HEK293 (cell line): ENCODE results near the gene ARL6IP5.

ENCODE experiments used
- CTCF ChIA-PET: fragments of 350-600 bp; formaldehyde crosslinking; extraction: SDS; loops from one replicate; lab custom pipeline; 2021; ENCODE audit warnings: antibody characterized with exemption; lab: Yijun Ruan, JAX
- POLR2A ChIA-PET: fragments of 300-600 bp; formaldehyde crosslinking; extraction: SDS; loops from one replicate; lab custom pipeline; 2020; ENCODE audit warnings: antibody characterized with exemption, inconsistent platforms; lab: Yijun Ruan, JAX
- H3K27ac ChIP-seq: fragments of 200-500 bp; sonication (Bioruptor generic); 2 replicates; pipeline ENCODE4 v1.5.1; 2014; ENCODE audit warnings: low read depth, low read length, control low read depth, inconsistent platforms; ENCODE audit errors: extremely low read depth
- H3K36me3 ChIP-seq, 2 experiments: fragments of 200-500 bp in 1 of 2; sonication (Bioruptor generic) in 1 of 2; 1 replicate in 1 of 2; 2 replicates in 1 of 2; pipeline ENCODE4 v1.5.1; 2014 to 2017; ENCODE audit warnings: inconsistent platforms in 2 of 2, low read length in 2 of 2; ENCODE audit not compliant: control insufficient read depth in 2 of 2, insufficient read depth in 1 of 2
- H3K4me1 ChIP-seq: fragments of 200-500 bp; sonication (Bioruptor generic); 2 replicates; pipeline ENCODE4 v1.5.1; 2014; ENCODE audit warnings: mild to moderate bottlenecking, low read length, inconsistent platforms; ENCODE audit not compliant: control insufficient read depth, insufficient read depth
- H3K4me3 ChIP-seq: 2 replicates; pipeline ENCODE4 v1.5.1; 2011; ENCODE audit warnings: low read depth, mild to moderate bottlenecking, control low read depth, low read length, moderate library complexity
- H3K9me3 ChIP-seq: fragments of 200-500 bp; sonication (Bioruptor generic); 2 replicates; pipeline ENCODE4 v1.5.1; 2014; ENCODE audit warnings: low read depth, low read length, inconsistent platforms; ENCODE audit not compliant: control insufficient read depth, insufficient read depth
- CTCF ChIP-seq: fragments of 450-650 bp; formaldehyde crosslinking; IDR thresholded peaks from 2 replicates; pipeline ENCODE4 v1.5.1; 2016; ENCODE audit warnings: missing biosample characterization, missing genetic modification characterization
- MZF1 ChIP-seq: fragments of 450-650 bp; formaldehyde crosslinking; IDR thresholded peaks from 2 replicates; pipeline ENCODE4 v1.5.1; 2017; ENCODE audit warnings: missing biosample characterization, missing genetic modification characterization, borderline replicate concordance
- OSR2 ChIP-seq: fragments of 450-650 bp; formaldehyde crosslinking; IDR thresholded peaks from 2 replicates; pipeline ENCODE4 v1.5.1; 2016; ENCODE audit warnings: missing biosample characterization, missing genetic modification characterization
- TCF7L2 ChIP-seq: IDR thresholded peaks from 2 replicates; pipeline ENCODE4 v1.6.1; 2011; ENCODE audit warnings: low read depth, mild to moderate bottlenecking, inconsistent platforms, low read length, moderate library complexity, borderline replicate concordance
- WT1 ChIP-seq: fragments of 450-650 bp; formaldehyde crosslinking; IDR thresholded peaks from 2 replicates; pipeline ENCODE4 v1.5.1; 2016; ENCODE audit warnings: missing biosample characterization, missing genetic modification characterization
- ZBTB11 ChIP-seq: fragments of 450-650 bp; formaldehyde crosslinking; conservative IDR thresholded peaks from 2 replicates; pipeline ENCODE4 v1.5.1; 2016; ENCODE audit warnings: low read depth, missing biosample characterization, missing genetic modification characterization
- ZBTB20 ChIP-seq: fragments of 450-650 bp; formaldehyde crosslinking; IDR thresholded peaks from 2 replicates; pipeline ENCODE4 v1.5.1; 2016; ENCODE audit warnings: missing biosample characterization, missing genetic modification characterization
- ZBTB21 ChIP-seq: fragments of 450-650 bp; formaldehyde crosslinking; IDR thresholded peaks from 2 replicates; pipeline ENCODE4 v1.5.1; 2017; ENCODE audit warnings: missing biosample characterization, missing genetic modification characterization
- ZFP41 ChIP-seq: fragments of 450-650 bp; formaldehyde crosslinking; IDR thresholded peaks from 2 replicates; pipeline ENCODE4 v1.5.1; 2016; ENCODE audit warnings: missing biosample characterization, missing genetic modification characterization, borderline replicate concordance
- ZNF335 ChIP-seq: fragments of 450-650 bp; formaldehyde crosslinking; conservative IDR thresholded peaks from 2 replicates; pipeline ENCODE4 v1.5.1; 2016; ENCODE audit warnings: missing biosample characterization, missing genetic modification characterization
- ZNF449 ChIP-seq: fragments of 450-650 bp; formaldehyde crosslinking; IDR thresholded peaks from 2 replicates; pipeline ENCODE4 v1.5.1; 2017; ENCODE audit warnings: missing biosample characterization, mild to moderate bottlenecking, missing genetic modification characterization, moderate library complexity
- ZNF510 ChIP-seq: fragments of 450-650 bp; formaldehyde crosslinking; IDR thresholded peaks from 2 replicates; pipeline ENCODE4 v1.5.1; 2018; ENCODE audit warnings: mild to moderate bottlenecking, missing genetic modification characterization, missing biosample characterization; ENCODE audit not compliant: insufficient replicate concordance
- ZNF513 ChIP-seq: fragments of 450-650 bp; IDR thresholded peaks from 2 replicates; pipeline ENCODE4 v1.5.1; 2018; ENCODE audit warnings: missing biosample characterization, missing genetic modification characterization
- ZNF692 ChIP-seq: fragments of 450-650 bp; formaldehyde crosslinking; IDR thresholded peaks from 2 replicates; pipeline ENCODE4 v1.5.1; 2016; ENCODE audit warnings: missing biosample characterization, missing genetic modification characterization
- ZNF776 ChIP-seq: fragments of 450-650 bp; formaldehyde crosslinking; IDR thresholded peaks from 2 replicates; pipeline ENCODE4 v1.5.0; 2017; ENCODE audit warnings: missing biosample characterization, missing genetic modification characterization, borderline replicate concordance
- ZNF777 ChIP-seq: fragments of 450-650 bp; formaldehyde crosslinking; IDR thresholded peaks from 2 replicates; pipeline ENCODE4 v1.5.1; 2017; ENCODE audit warnings: missing biosample characterization, missing genetic modification characterization, borderline replicate concordance

ARL6IP5 gene

GRCh38 chr3:69072928-69073327, 11.8 kb upstream of the ARL6IP5 start:
- ChIA-PET CTCF (no interaction called here), POLR2A (no interaction called here)
- peaks cover 4 to 34% of the 10 kb centered on the region in 2 experiments; a peak in 2 of 3 replicates for H3K36me3 ChIP-seq

GRCh38 chr3:69079269-69080159, 5.2 kb upstream of the ARL6IP5 start:
- Histone ChIP-seq H3K27ac (peak overlapping the region; percentile 58; the same call in 1 of the 2 replicates), H3K4me3 (peak overlapping the region; percentile 68), H3K36me3 (peaks cover 4 to 8% of the 10 kb centered on the region in 2 experiments; a peak in 2 of 3 replicates), H3K9me3 (no peaks in the 10 kb centered on the region), H3K4me1 (peaks cover 7% of the 10 kb centered on the region)
- POLR2A ChIA-PET, result interaction anchor here (1.5 kb wide), 1 partner anchor 27 kb away, joined by 3 read pairs; the partner anchor contains the start of gene TMF1
- no peak for TF ChIP-seq ZBTB11
- peak; percentile 73 for TF ChIP-seq ZNF335
- TF ChIP-seq TCF7L2, result 0 out of 2 replicates have a peak, but pooled peaks have one; percentile 23
- TF ChIP-seq ZNF513 (tag by site-specific recombination), result peak; percentile 49; the same call in 1 of the 2 replicates
- TF ChIP-seq CTCF (tag by site-specific recombination), result no peak
- peak; percentile 66 for TF ChIP-seq ZBTB20 (tag by site-specific recombination)
- no peak for TF ChIP-seq ZNF776 (tag by site-specific recombination)
- peak; percentile 90 for TF ChIP-seq ZNF449
- CTCF ChIA-PET, result no interaction called here

More at GRCh38 chr3:69072928-69073327, 11.8 kb upstream of the ARL6IP5 start:
- no peak overlapping the region for H3K4me3 ChIP-seq
- TF ChIP-seq ZNF777 (tag by site-specific recombination), result no peak
- no peak for TF ChIP-seq OSR2 (tag by site-specific recombination)
- TF ChIP-seq ZBTB21 (tag by site-specific recombination), result no peak
- TF ChIP-seq MZF1 (tag by site-specific recombination), result no peak
- TF ChIP-seq WT1 (tag by site-specific recombination), result no peak
- TF ChIP-seq ZNF510 (tag by site-specific recombination), result no peak
- no peak for TF ChIP-seq ZFP41 (tag by site-specific recombination)
- no peak for TF ChIP-seq ZNF692
- no peak overlapping the region for H3K27ac ChIP-seq
- no peaks in the 10 kb centered on the region for H3K4me1 ChIP-seq
- no peaks in the 10 kb centered on the region for H3K9me3 ChIP-seq
